Heart left ventricle (tissue), 13 donors: ENCODE data around the gene ERMN.

Source experiments
- POLR2A ChIP-seq, 2 donors: fragments of 450-650 bp; IDR thresholded peaks; one replicate each; pipeline ENCODE4 v1.6.1; 2017; ENCODE audit warnings: antibody characterized with exemption in 2 of 2, mild to moderate bottlenecking in 2 of 2, moderate library complexity in 2 of 2
- TF ChIP-seq, protein P1 (sequence below), 12 donors: fragments of 200-600 bp; sonication (generic) in 4 of 12; IDR thresholded peaks; one replicate each; pipeline versions ENCODE4 v1.5.0 to v1.8.0; 2018 to 2022; ENCODE audit warnings: antibody characterized with exemption in 12 of 12, mild to moderate bottlenecking in 5 of 12
- donor health status: ischemic (EF 13 %, LVEDD 7.1; RV severe dilation, severe dysfunction).
- donor health status: DM: no; HTN: yes; CAD: no.
- donor health status: DM: no; HTN: no; CAD: no.
- donor health status: ischemic (EF 25% LVEDD 6.9; RV normal size, moderate dysfunction).
- donor health status: ischemic (EF 25% LVEDD 5.7; RV mildly dilated, moderate dysfunction).
- donor health status: ischemic (EF 35%, LVEDD 5.7; RV mildly dilated, moderate dysfunction).
- donor health status: nonischemic (EF 11% LVEDD 7.7; RV severe dilation, severe dysfunction).
- donor health status: DM: yes; HTN: yes; CAD: no.
- donor health status: PGD.
- donor health status: ischemic (EF 29% LVEDD 5.4; RV normal size, mild dysfunction).
- donor health status: nonischemic (EF 23%, LVEDD 6.1; RV moderate dilation, normal function).

DNA sequence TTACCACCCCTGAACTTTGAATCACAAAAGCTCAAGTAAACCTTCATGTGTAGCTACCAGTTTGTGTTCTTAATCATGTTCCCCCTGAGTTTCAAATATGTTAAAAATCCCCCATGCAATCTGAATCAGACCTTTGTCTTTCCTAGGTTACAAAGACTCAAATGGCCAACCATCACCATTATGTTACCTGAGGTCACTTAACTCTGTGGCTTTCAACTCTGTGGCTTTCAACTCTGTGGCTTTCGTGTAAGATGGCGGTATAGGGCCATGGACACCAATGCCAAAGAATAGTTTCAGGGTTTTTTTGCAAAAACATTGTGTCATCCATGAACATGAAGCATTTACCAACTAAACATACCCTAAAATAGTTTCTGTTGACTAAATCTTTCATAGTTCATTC is 6.7 kb downstream of the ERMN start:
- TF ChIP-seq, protein P1, sequence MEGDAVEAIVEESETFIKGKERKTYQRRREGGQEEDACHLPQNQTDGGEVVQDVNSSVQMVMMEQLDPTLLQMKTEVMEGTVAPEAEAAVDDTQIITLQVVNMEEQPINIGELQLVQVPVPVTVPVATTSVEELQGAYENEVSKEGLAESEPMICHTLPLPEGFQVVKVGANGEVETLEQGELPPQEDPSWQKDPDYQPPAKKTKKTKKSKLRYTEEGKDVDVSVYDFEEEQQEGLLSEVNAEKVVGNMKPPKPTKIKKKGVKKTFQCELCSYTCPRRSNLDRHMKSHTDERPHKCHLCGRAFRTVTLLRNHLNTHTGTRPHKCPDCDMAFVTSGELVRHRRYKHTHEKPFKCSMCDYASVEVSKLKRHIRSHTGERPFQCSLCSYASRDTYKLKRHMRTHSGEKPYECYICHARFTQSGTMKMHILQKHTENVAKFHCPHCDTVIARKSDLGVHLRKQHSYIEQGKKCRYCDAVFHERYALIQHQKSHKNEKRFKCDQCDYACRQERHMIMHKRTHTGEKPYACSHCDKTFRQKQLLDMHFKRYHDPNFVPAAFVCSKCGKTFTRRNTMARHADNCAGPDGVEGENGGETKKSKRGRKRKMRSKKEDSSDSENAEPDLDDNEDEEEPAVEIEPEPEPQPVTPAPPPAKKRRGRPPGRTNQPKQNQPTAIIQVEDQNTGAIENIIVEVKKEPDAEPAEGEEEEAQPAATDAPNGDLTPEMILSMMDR (IDR thresholded peaks at IDR 0.05), result no peak
- TF ChIP-seq POLR2A (IDR thresholded peaks at IDR 0.05), result no peak
